GM12892 (cell line): ENCODE data around the gene IP6K3.

Source experiments
- POLR2A ChIP-seq: IDR thresholded peaks from 2 replicates; pipeline ENCODE4 v1.6.1; 2011; ENCODE audit warnings: low read depth, low read length, control low read depth
- POLR2AphosphoS5 ChIP-seq: IDR thresholded peaks from 2 replicates; pipeline ENCODE4 v1.6.1; 2011; ENCODE audit warnings: low read depth, low read length, control low read depth

DNA sequence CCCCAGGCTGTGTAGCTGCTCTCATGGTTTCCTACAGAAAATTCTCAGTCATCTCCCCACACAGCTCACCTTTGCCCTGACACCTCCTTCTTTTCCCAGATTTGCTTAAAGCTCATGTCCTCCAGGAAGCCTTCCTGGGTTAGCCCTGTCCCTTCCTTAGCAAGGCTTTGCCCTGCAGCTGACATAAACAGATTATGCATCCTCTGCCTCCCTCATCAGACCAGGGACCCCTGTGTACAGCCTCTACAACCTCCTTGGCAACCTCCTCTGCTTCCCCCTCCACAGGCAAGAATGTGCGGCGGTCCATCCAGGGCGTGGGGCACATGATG is 75.0 kb downstream of the IP6K3 start:
- TF ChIP-seq POLR2AphosphoS5 (no peak), POLR2A (no peak)
